Spinal cord (tissue), 10 donors: Measurements from ENCODE around the gene LRRC63. TPM values are rescaled to one million over a fixed set of nuclear protein-coding genes. Genes with fewer than 3 reads are reported as not detected.

ENCODE experiments used
- DNase-seq, 6 donors: peaks; one replicate each; pipeline versions ENCODE4 v3.0.0 to v3.0.0-alpha.2; 2013 to 2015; ENCODE audit warnings: low spot score in 6 of 6, low read depth in 4 of 6
- H3K27ac ChIP-seq: one replicate; pipeline ENCODE4 v1.5.1; 2013; ENCODE audit warnings: low read depth, low read length, control low read depth
- H3K27me3 ChIP-seq: one replicate; pipeline ENCODE4 v1.6.1; 2013; ENCODE audit warnings: low read length; ENCODE audit not compliant: control insufficient read depth, insufficient read depth
- H3K36me3 ChIP-seq: one replicate; pipeline ENCODE4 v1.6.1; 2013; ENCODE audit warnings: low read length; ENCODE audit not compliant: control insufficient read depth, insufficient read depth
- H3K4me1 ChIP-seq: one replicate; pipeline ENCODE4 v1.6.1; 2013; ENCODE audit warnings: low read length; ENCODE audit not compliant: control insufficient read depth, insufficient read depth
- H3K4me3 ChIP-seq: one replicate; pipeline ENCODE4 v1.5.1; 2013; ENCODE audit warnings: low read depth, low read length, control low read depth
- H3K9me3 ChIP-seq: one replicate; pipeline ENCODE4 v1.6.1; 2013; ENCODE audit warnings: low read length; ENCODE audit not compliant: control insufficient read depth, insufficient read depth
- WGBS: methylation state at CpG from one replicate; pipeline ENCODE4 v1.1.5; 2013; ENCODE audit warnings: missing lambda C conversion rate; ENCODE audit not compliant: insufficient coverage; 5-methylcytosine and 5-hydroxymethylcytosine counted together
- polyA plus RNA-seq, 2 donors: library from polyadenylated mRNA; unstranded; fragments of 120-200 nt; gene quantifications; one replicate each; pipeline ENCODE4 v1.2.1, GENCODE V29; 2013; ENCODE audit not compliant: insufficient read length in 2 of 2
- total RNA-seq, 2 donors: library from RNA; depleted of rRNA in 1 of 2; stranded (reverse); fragments of 120-200 nt in 1 of 2; fragments of >200 nt in 1 of 2; gene quantifications; one replicate each; pipeline versions ENCODE4 v1.2.3 to v1.2.4, GENCODE V29; 2013 to 2014
- donor health status: healthy.

The LRRC63 gene
- total and polyA plus RNA-seq, 4 donors: 0.61 to 0.79 (median 0.76) TPM

DNA sequence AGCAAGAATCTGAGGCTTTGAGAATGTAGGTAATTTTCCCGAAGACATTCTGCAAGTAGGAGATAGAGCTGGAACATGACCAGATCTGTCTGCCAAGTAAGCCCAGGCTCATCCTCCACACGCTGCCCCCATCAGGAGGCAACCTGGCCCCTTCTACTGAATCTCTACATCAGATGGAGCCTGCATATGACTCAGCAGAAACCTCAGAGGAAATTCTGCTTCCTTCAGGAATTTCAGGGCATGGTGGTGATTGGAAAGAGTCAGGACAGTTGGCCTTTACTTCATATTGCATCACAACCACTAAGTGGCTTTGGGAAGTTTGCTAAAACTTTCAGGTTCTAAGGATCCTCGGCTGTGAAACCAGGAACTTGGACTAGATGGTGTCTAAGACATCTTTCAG, 85.2 kb downstream of the LRRC63 start:
- no peak overlapping the region for H3K27ac ChIP-seq

GRCh38 chr13:46297361-46297811, 85.7 kb downstream of the LRRC63 start:
- Histone ChIP-seq H3K4me1 (no peaks in the 10 kb centered on the region), H3K4me3 (no peak overlapping the region), H3K27me3 (no peaks in the 10 kb centered on the region), H3K27ac (no peak overlapping the region), H3K9me3 (peaks cover 2% of the 10 kb centered on the region), H3K36me3 (no peaks in the 10 kb centered on the region)
- no peak for DNase-seq
- 100% methylated on average over 2 of the region's 3 CpGs for WGBS

More for the DNA sequence above, 85.2 kb downstream of the LRRC63 start:
- DNase-seq: no peak
- no peaks in the 10 kb centered on the region for H3K36me3 ChIP-seq
- no CpG with 5 or more reads among the region's 3 CpGs for WGBS
- no peaks in the 10 kb centered on the region for H3K4me1 ChIP-seq
- H3K27me3 ChIP-seq: no peaks in the 10 kb centered on the region
- peaks cover 2% of the 10 kb centered on the region for H3K9me3 ChIP-seq
- no peak overlapping the region for H3K4me3 ChIP-seq

GRCh38 chr13:46303742-46304385, 92.1 kb downstream of the LRRC63 start:
- peaks cover 2% of the 10 kb centered on the region for H3K9me3 ChIP-seq
- H3K4me1 ChIP-seq: no peaks in the 10 kb centered on the region
- no peak overlapping the region for H3K27ac ChIP-seq
- no peaks in the 10 kb centered on the region for H3K36me3 ChIP-seq
- H3K4me3 ChIP-seq: no peak overlapping the region
- H3K27me3 ChIP-seq: no peaks in the 10 kb centered on the region
- no CpG with 5 or more reads among the region's 7 CpGs for WGBS
- DNase-seq: no peak

- Histone ChIP-seq H3K27me3 (no peaks in the 10 kb centered on the region), H3K9me3 (peaks cover 2% of the 10 kb centered on the region), H3K4me1 (no peaks in the 10 kb centered on the region), H3K27ac (no peak overlapping the region), H3K4me3 (no peak overlapping the region), H3K36me3 (no peaks in the 10 kb centered on the region)
- no peak for DNase-seq
- WGBS: 100% methylated on average over 1 of the region's 3 CpGs
Measured at GRCh38 chr13:46304546-46304945, 92.8 kb downstream of the LRRC63 start.

DNA sequence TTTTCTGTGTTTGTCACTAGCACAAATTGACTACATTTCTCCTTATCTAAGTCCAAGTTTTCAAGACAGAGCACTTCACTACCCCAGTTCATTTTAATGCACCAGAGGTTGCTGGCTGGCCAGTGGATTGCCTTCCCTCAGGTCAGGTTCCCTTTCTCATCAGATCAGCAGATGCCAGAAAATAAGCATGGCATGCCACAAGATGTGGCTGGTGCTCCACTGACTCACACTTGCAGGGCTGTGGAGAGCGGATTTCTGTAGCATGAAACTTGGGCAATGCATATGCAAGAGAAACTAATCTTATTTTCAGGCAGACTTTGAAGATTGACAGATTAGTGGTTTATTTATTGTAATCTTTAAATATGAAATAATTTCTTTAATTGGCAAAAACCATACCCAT, 95.8 kb downstream of the LRRC63 start:
- WGBS: no CpG with 5 or more reads among the region's 1 CpG
- H3K9me3 ChIP-seq: no peaks in the 10 kb centered on the region
- no peaks in the 10 kb centered on the region for H3K4me1 ChIP-seq
- no peak overlapping the region for H3K4me3 ChIP-seq
- H3K36me3 ChIP-seq: no peaks in the 10 kb centered on the region
- no peak overlapping the region for H3K27ac ChIP-seq
- no peaks in the 10 kb centered on the region for H3K27me3 ChIP-seq
- no peak for DNase-seq

DNA sequence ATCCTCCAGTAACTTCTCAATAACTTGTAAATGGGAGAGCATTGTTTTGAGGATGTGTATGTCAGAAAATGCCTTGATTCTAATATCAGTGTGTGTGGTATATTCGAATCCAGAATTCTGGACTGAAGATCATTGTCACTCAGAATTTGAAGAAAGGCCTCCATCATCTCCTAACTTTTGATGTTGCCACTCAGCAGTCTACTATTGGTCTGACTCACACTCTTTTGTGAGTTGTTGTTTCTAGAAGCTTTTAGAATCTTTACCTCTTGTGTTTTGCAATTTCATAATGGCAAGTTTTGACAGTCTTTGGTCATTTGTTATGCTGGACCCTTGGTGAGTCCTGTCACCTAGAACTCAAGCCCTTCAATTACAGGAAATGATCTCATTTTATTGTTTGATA, 98.3 kb downstream of the LRRC63 start:
- Histone ChIP-seq H3K27ac (no peak overlapping the region), H3K4me3 (no peak overlapping the region), H3K27me3 (no peaks in the 10 kb centered on the region), H3K4me1 (no peaks in the 10 kb centered on the region), H3K36me3 (no peaks in the 10 kb centered on the region), H3K9me3 (no peaks in the 10 kb centered on the region)
- no peak for DNase-seq
- WGBS: 86% methylated on average over 1 of the region's 1 CpG

GRCh38 chr13:46311217-46311616, 99.5 kb downstream of the LRRC63 start:
- no CpG with 5 or more reads among the region's 2 CpGs for WGBS

DNA sequence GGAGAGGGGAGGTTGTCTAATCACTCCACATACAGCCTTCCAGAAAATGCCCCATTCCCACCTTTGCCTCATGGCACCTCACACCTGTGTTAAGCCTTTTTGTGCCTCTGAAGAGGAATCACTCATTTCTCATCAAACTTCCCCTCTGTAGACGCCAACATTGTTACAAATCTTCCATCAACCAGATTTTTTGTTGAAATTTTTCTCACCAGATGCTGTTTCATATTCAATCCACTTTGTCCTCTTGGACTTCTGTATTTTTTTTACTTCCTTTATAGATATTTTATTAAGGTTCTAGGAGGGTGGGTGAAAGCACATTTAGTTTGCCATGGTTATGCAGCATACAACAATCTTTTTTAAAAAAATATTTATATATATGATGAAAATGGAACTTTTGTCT, 101.3 kb downstream of the LRRC63 start:
- no peak overlapping the region for H3K27ac ChIP-seq
- no peaks in the 10 kb centered on the region for H3K27me3 ChIP-seq
- WGBS: 56% methylated on average over 1 of the region's 1 CpG
- no peak overlapping the region for H3K4me3 ChIP-seq
- H3K36me3 ChIP-seq: no peaks in the 10 kb centered on the region
- no peaks in the 10 kb centered on the region for H3K9me3 ChIP-seq
- no peaks in the 10 kb centered on the region for H3K4me1 ChIP-seq
- no peak for DNase-seq

More at GRCh38 chr13:46311217-46311616, 99.5 kb downstream of the LRRC63 start:
- DNase-seq: no peak
- no peak overlapping the region for H3K27ac ChIP-seq
- H3K4me3 ChIP-seq: no peak overlapping the region
- no peaks in the 10 kb centered on the region for H3K27me3 ChIP-seq
- no peaks in the 10 kb centered on the region for H3K9me3 ChIP-seq
- no peaks in the 10 kb centered on the region for H3K4me1 ChIP-seq
- H3K36me3 ChIP-seq: no peaks in the 10 kb centered on the region

DNA sequence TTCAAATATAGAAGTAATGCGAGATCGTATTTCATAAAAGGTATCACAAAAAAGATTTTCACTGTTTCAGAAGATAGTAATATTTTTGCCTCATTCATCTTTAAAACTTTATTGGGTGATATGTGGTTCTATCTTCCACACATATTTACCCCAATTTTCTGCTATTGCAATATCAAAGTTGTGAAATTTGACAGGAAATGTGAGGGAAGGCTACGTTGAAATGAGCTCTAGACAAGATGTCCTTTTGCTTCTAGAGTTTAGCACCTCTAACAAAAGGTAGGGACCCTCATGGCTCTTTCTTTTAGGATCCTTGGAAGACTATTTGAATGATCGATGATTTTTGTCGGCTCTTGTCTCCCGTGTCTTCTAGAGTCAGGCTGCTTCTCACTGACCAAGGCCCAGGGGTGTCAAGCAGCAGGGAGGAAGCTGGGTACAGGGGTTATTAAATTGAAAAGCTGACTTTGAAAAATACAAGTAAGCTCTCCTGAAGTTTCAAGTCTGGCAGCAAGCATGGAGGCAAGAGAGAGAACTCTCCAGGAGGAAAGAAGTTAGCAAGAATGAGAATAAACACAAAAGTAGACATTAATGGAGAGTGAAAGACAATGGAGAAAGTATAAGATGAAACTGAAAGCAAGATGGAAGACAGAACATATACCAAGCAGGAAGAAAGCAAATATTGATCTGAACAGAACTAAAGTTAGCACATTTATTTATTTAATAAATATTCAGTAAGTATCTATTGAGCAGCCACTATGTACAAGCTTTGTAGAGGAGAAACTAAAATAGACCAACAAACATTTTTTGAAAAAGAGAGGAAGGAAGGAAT, 101.9 kb downstream of the LRRC63 start:
- H3K27ac ChIP-seq: no peak overlapping the region
- no peak for DNase-seq
- H3K36me3 ChIP-seq: no peaks in the 10 kb centered on the region
- H3K4me3 ChIP-seq: no peak overlapping the region
- H3K4me1 ChIP-seq: no peaks in the 10 kb centered on the region
- WGBS: 90% methylated on average over 3 of the region's 6 CpGs
- H3K27me3 ChIP-seq: no peaks in the 10 kb centered on the region
- no peaks in the 10 kb centered on the region for H3K9me3 ChIP-seq

DNA sequence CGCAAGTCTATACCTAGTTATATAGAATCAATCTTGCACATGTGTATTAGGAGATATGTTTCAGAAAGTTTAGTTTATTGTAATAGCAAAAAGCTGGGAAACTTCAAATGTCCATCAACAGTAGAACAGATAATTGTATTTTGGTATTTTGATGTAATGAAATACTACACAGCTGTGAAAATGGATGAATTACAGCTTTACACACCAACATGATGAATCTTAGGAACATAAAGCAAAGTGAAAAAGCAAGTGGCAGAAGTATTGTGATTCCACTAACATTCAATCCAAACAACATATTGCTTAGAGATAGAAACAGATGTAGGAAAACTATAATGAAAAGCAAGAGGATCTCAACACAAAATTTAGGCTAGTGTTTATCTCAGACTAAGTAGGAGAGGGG, 102.9 kb downstream of the LRRC63 start:
- no peaks in the 10 kb centered on the region for H3K4me1 ChIP-seq

More for the DNA sequence above, 102.9 kb downstream of the LRRC63 start:
- DNase-seq: no peak
- H3K9me3 ChIP-seq: no peaks in the 10 kb centered on the region
- WGBS: no CpG with 5 or more reads among the region's 1 CpG
- no peaks in the 10 kb centered on the region for H3K36me3 ChIP-seq
- no peak overlapping the region for H3K27ac ChIP-seq
- no peaks in the 10 kb centered on the region for H3K27me3 ChIP-seq
- H3K4me3 ChIP-seq: no peak overlapping the region
